HG03558 (cell line): Measurements from ENCODE around the gene CHMP3.
"Not testable (repeated sequence)": the region's sequence is repeated elsewhere in the genome, so short reads cannot be mapped to it uniquely, and the experiment has no call there.

Experiments used
- ATAC-seq: cut with Tn5 transposase; IDR thresholded peaks from one replicate; pipeline ENCODE4 v1.9.1; 2021; ENCODE audit warnings: moderate number of reproducible peaks; ENCODE audit not compliant: unreplicated experiment; ENCODE audit errors: extremely low read depth

CHMP3 gene

DNA sequence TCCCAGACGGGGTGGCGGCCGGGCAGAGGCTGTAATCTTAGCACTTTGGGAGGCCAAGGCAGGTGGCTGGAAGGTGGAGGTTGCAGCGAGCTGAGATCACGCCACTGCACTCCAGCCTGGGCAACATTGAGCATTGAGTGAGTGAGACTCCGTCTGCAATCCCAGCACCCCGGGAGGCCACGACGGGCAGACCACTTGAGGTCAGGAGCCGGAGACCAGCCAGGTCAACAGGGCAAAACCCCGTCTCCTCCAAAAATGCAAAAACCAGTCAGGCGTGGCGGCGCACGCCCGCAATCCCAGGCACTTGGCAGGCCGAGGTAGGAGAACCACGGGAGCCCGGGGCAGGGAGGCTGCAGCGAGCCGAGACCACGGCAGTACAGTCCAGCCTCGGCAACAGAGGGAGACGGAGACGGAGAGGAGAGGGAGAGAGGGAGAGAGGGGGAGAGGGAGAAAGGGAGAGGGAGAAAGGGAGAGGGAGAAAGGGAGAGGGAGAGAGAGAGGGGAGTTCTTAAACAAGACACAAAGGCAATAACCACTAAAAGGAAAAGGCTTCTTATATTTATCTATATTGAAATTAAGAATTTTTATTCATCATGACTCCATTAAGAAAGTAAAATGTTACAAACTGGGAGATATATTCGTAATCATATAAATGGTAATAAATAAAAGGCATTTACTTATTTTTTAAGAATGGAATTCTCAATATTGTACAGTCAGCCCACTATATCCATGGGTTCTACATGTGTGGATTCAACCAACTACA is 13.1 kb downstream of the CHMP3 start:
- ATAC-seq, result not testable (repeated sequence)

DNA sequence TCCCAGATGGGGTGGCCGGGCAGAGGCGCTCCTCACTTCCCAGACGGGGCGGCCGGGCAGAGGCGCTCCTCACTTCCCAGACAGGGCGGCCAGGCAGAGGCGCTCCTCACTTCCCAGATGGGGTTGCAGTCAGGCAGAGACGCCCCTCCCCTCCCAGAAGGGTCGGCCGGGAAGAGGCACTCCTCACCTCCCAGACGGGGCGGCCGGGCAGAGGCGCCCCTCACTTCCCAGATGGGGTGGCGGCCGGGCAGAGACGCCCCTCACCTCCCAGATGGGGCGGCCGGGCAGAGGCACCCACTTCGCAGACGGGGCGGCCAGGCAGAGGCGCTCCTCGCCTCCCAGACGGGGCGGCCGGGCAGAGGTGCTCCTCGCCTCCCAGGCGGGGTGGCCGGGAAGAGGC is 13.8 kb downstream of the CHMP3 start:
- ATAC-seq, result not testable (repeated sequence)

DNA sequence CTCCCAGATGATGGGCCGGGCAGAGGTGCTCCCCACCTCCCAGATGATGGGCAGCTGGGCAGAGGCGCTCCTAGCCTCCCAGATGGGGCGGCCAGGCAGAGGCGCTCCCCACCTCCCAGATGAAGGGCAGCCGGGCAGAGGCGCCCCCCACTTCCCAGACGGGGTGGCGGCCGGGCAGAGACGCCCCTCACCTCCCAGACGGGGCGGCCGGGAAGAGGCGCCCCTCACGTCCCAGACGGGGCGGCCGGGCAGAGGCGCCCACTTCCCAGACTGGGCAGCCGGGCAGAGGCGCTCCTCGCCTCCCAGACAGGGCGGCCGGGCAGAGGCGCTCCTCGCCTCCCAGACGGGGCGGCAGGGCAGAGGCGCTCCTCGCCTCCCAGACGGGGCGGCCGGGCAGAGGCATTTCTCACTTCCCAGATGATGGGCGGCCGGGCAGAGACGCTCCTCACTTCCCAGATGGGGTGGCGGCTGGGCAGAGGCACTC is 14.3 kb downstream of the CHMP3 start:
- ATAC-seq, result not testable (repeated sequence)

DNA sequence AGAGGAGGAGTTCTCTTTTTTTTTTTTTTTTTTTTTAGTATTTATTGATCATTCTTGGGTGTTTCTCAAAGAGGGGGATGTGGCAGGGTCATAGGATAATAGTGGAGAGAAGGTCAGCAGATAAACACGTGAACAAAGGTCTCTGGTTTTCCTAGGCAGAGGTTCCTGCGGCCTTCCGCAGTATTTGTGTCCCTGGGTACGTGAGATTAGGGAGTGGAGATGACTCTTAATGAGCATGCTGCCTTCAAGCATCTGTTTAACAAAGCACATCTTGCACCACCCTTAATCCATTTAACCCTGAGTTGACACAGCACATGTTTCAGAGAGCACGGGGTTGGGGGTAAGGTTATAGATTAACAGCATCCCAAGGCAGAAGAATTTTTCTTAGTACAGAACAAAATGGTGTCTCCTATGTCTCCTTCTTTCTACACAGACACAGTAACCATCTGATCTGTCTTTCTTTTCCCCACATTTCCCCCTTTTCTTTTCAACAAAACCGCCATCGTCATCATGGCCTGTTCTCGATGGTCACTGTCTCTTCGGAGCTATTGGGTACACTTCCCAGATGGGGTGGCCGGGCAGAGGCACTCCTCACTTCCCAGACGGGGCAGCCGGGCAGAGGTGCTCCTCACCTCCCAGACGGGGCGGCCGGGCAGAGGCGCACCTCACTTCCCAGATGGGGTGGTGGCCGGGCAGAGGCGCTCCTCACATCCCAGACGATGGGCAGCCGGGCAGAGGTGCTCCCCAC is 14.9 kb downstream of the CHMP3 start:
- not testable (repeated sequence) for ATAC-seq

DNA sequence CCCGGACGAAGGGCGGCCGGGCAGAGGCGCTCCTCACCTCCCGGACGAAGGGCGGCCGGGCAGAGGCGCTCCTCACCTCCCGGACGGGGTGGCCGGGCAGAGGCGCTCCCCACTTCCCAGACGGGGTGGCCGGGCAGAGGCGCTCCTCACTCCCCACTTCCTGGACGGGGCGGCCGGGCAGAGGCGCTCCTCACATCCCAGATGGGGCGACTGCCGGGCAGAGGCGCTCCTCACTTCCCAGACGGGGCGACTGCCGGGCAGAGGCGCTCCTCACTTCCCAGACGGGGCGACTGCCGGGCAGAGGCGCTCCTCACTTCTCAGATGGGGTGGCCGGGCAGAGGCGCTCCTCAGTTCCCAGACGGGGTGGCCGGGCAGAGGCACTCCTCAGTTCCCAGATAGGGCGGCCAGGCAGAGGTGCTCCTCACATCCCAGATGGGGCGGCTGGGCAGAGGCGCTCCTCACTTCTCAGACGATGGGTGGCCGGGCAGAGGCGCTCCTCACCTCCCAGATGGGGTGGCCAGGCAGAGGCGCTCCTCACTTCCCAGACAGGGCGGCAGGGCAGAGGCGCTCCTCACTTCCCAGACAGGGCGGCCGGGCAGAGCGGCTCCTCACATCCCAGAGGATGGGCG is 17.8 kb downstream of the CHMP3 start:
- not testable (repeated sequence) for ATAC-seq

DNA sequence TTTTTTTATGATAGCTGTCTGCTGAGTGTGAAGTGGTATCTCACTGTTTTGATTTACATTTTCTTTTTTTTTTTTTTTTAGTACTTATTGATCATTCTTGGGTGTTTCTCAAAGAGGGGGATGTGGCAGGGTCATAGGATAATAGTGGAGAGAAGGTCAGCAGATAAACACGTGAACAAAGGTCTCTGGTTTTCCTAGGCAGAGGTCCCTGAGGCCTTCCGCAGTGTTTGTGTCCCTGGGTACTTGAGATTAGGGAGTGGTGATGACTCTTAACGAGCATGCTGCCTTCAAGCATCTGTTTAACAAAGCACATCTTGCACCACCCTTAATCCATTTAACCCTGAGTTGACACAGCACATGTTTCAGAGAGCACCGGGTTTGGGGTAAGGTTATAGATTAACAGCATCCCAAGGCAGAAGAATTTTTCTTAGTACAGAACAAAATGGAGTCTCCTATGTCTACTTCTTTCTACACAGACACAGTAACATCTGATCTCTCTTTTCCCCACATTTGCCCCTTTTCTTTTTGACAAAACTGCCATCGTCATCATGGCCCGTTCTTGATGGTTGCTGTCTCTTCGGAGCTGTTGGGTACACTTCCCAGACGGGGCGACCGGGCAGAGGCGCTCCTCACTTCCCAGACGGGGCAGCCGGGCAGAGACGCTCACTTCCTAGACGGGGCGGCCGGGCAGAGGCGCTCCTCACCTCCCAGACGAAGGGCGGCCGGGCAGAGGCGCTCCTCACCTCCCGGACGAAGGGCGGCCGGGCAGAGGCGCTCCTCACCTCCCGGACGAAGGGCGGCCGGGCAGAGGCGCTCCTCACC is 18.8 kb downstream of the CHMP3 start:
- not testable (repeated sequence) for ATAC-seq

DNA sequence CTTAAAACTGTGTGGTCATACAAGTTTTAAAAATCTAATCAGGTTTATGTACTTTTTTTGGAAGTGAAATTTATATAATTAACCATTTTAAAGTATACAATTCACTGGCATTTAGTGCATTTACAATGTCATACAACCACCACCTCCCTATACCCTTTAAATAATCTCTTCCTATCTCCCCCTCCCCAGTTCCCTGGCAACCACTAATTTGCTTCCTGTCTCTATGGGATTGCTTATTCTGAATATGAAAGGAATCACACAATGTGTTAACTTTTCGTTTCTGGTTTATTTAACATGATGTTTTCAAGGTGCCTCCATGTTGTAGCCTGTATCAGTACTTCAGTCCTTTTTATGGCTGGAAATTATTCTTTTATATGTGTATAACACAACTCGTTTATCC is 19.4 kb downstream of the CHMP3 start:
- no peak for ATAC-seq

DNA sequence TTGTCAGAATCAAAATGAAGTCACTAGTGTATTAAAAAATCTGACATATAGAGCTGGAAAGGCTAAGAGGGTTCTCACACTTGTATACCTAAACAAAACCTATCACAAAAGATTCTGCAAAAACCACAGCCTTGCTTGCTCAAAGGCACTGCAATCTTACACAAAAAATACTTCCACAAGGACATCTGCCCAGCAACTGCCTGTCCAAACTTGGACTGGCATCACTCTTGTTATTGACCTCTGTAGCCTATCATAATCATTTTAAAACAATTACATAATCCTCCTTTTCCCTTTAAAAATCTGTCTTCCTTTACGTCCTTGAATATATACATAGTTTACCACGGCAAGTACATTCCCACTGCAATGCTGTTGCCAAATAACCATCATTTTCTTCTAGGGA is 19.9 kb downstream of the CHMP3 start:
- ATAC-seq, result no peak

DNA sequence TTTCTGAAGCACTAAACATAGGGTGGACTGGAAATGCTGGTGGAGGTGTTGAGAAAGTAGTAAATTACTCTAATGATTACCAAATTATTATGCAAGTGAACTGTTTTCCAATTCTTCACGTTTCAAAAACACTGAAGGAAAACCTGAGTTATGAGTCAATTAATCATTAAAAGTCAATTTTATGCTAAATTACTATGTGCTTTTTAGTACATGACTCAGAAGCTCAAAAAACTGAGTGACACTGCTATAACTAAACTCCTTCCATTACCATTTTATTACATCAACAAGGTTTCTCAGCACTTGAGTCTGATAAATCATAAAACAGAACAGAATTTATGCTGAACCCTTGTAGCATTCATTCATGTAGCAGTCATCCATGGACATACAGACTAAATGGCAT is 20.4 kb downstream of the CHMP3 start:
- ATAC-seq, result no peak

DNA sequence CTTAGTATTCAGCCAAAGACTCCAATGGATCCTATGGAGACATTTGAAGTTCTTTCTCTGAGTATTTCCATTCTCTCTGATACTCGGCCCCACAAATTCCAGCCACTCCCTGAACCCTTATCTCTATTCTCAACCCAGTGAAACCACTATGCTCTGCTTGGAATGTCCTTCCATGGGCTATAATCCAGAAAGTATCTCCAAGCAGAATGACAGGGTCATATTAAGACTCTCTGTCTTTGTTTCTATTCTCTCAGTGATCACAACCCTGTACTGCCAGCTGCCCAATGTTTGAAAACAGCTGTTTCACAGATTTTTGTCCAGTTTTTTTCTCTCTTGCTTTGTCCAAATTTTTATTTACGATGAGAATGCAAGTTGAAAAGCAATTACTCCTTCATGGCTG is 21.9 kb downstream of the CHMP3 start:
- ATAC-seq, result no peak

DNA sequence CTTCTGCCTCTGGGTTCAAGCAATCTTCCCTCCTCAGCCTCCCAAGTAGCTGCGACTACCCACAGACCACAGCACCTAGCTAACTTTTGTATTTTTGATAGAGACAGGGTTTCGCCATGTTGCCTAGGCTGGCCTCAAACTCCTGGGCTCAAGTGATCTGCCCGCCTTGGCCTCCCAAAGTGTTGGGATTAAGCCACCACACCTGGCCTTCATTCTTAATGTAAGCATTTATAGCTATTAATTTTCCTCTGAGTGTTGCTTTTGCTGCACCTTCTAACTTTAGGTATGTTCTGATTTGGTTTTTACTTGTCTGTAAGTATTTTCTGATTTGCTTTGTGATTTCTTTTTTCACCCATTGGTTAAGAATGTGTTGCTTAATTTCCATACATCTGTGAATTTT is 29.7 kb downstream of the CHMP3 start:
- no peak for ATAC-seq

DNA sequence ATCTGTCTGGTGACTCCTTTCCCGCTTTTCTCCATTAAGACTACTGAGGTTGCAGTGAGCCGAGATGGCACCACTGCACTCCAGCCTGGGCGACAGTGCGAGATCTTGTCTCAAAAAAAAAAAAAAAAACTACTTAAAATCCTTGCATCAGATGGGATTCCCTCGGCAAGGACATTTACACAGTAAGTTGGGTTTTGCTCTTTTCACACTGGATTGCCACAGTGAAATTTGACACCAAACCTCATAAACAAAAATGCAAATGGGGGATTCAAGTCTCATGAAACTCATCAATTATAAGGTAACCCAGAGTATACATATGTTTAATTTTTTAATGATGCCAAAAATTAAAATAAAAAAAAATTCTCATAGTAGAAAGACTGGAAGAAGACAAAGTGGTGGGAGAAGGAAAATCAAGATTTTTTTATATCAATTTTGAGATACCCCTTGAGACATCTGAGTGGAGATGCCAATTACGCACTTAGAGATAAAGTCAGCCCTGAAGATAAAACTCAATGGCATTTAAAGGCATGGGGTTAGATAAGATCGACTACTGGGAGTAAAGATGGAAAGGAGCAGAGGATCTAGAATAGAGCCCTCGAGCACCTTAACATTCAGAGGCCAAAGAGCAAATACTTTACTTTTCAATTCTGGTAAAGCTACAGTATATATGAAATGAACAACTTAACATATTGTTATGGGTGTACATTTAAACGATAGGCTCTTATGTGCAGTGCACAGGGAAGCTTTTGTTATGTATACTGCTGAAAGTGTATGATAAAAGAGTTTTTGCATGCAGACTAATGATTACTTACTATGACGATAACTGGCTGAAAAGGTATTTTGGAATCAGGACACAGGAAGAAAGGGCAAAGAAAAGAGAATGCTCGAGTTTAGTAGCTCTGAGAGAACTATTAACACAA is 37.6 kb downstream of the CHMP3 start:
- ATAC-seq, result no peak

DNA sequence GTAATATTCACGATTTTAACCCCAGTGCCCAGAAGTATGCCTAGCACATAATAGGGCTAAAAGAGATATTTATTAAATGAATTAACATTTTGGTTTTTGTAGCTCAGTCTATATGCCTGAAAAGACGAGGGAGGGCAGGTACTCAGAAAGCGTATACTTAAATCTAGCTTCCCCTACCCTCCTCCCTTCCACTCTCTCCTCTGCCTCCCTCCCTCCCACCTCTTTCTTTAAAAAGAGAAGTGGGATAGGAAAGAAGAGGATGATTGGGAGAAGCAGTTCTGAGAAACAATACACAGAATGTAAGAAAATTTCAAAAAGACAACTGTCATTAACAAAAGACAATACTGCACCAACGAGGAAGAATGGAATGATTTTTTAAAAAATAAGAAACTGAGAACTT is 39.8 kb downstream of the CHMP3 start:
- no peak for ATAC-seq

DNA sequence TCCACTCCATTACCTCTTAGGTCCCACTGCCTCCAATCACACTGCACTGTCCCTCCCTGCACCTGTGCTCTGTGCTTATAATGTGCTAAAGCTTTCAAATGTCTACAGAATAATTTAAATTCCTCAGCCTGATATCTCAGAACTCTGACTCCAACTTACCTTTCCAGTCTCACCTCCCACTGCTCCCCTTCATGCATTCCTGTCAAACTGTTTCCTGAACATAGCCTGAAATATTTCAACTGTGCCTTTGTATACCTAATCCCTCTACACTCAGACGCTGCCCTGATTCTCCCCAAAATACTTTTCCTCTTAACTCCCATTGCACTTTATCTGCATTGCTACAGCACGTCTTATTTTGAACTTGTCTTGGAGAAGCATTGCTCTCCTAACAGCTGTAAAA is 40.5 kb downstream of the CHMP3 start:
- ATAC-seq, result no peak

DNA sequence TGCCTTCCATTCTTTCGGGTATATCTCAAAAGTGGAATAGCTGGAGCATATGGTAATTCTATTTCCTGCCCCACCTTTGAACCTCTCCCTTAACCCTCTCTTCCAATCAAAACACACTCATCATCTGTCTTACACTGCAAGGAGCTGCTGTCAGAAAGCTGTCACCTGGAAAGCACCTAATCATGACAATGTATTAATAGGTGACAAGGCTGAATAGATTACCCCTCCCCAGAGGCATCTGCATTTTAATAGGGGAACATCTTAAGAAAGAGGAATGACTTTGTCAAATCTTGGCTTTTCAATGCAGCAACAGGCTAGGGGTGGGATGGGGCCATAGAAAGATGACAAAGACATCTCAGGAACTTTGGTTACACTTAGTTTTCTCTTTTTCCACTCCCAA is 41.3 kb downstream of the CHMP3 start:
- no peak for ATAC-seq

DNA sequence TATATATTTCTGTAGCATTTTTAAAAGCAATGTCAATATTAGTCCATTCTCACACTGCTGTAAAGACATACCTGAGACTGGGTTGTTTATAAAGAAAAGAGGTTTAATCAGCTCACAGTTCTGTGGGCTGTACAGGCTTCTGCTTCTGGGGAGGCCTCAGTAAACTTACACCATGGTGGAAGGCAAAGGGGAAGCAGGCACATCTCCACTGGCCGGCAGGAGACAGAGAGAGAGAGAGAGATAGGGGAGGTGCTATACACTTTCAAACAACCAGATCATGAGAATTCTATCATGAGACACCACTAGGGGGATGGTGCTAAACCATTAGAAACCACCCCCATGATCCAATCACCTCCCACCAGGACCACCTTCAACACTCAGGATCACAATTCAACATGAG is 43.1 kb downstream of the CHMP3 start:
- ATAC-seq, result no peak

DNA sequence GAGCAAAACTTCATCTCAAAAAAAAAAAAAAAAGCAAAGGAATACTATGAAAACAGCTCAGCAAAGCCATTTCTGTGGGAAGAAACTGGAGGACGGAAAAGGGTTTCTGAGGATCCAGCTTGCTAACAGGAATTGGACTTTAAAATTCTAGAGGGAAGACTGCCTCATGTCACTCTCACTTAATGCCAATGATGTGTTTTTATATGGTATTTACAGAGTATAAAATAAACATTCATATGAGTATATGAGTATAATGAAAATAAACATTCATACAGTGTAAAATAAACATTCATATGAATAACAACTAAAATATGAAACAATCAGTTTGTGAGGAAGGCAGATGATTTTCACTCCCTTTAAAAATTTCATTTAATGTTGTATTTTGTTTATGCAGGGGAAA is 43.9 kb downstream of the CHMP3 start:
- ATAC-seq, result no peak

DNA sequence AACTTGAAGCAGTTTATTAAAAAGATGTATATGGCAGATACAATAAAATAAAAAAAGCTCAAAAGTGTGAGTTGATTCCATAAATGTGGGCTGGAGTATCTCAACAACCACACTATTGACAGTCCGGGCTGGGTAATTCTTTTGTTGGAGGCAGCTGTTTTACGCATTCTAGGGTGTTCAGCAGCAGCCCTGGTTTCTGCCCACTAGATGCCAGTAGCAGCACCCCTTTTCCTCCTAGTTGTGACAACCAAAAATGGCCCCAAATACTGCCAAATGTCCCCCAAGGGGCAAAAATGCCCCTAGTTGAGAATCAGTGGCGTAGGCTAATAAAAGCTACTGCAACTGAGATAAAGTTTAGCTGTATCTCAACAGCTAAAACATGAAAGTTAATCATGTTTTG is 44.8 kb downstream of the CHMP3 start:
- ATAC-seq, result no peak

DNA sequence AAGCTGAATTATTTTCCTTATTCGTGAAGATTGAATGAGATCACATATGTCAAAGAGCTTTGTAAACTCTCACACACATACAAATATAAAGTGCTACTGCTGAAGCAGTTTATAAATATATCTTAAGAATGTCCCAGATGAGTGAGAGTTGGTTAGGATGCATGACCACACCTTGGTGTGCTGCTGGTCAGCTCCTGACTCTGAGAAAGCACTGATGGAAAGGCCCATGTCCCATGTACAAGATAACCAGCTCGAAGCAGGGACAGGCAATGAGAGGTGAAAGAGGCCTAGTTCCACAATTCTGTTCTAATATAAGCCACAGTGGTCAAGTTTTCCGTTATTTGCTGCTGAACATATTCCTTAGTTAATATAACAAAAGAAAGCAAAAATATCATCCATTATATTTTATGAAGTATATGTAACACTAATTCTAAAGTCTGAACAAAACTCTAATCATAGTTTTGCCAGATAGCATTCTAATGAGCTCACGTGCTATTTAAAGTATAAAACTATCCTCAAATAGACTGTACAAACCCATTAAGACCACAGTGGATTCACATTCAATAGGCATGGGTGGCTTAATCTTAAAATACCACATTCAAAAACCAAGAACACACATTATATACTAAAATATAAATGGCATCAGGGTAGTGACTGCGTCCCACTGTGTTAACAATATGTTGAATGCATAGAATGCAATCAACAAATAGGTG is 49.1 kb downstream of the CHMP3 start:
- ATAC-seq, result no peak
